Measurements from ENCODE around the gene SLC26A11.

DNA sequence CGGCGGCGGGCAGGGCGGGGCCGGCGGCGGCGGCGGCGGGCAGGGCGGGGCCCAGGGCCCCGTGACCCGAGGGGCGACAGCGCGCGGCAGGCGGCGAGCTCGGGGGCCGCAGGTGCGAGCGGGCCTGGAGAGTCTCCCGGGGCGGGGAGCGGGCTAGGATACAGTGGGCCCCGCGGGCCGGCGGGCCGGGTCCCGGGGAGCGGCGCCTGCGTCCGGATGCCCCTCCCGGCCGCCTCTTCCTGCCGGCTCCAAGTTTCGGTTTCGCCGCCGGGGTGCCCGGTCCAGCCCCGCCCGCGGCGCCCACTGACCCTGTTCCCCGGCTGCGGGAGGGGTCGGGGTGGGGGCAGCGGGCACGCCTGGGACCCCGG is 40.5 kb downstream of the SLC26A11 start, which contains the start of gene RNF213:
- TF ChIP-seq, protein P1, sequence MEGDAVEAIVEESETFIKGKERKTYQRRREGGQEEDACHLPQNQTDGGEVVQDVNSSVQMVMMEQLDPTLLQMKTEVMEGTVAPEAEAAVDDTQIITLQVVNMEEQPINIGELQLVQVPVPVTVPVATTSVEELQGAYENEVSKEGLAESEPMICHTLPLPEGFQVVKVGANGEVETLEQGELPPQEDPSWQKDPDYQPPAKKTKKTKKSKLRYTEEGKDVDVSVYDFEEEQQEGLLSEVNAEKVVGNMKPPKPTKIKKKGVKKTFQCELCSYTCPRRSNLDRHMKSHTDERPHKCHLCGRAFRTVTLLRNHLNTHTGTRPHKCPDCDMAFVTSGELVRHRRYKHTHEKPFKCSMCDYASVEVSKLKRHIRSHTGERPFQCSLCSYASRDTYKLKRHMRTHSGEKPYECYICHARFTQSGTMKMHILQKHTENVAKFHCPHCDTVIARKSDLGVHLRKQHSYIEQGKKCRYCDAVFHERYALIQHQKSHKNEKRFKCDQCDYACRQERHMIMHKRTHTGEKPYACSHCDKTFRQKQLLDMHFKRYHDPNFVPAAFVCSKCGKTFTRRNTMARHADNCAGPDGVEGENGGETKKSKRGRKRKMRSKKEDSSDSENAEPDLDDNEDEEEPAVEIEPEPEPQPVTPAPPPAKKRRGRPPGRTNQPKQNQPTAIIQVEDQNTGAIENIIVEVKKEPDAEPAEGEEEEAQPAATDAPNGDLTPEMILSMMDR (IDR thresholded peaks at IDR 0.05) = peak in 2 of 4 experiments; percentile 5 to 18
- TF ChIP-seq EP300 (IDR thresholded peaks at IDR 0.05) (no peak), POLR2A (IDR thresholded peaks at IDR 0.05) (peak; percentile 80 to 85), POLR2AphosphoS5 (IDR thresholded peaks at IDR 0.05) (no peak)

Data from gastroesophageal sphincter (tissue), 3 donors.